OCI-LY7 (cell line): ENCODE results near the gene LPAR1. TPM values are rescaled to one million over a fixed set of nuclear protein-coding genes. Genes with fewer than 3 reads are reported as not detected.

Experiments used
- BruUV-seq: library from RNA; stranded (reverse); fragments of 400-500 nt; replicated peaks from 2 replicates; lab custom pipeline; 2021; lab: Mats Ljungman, UMichigan
- CTCF ChIA-PET: fragments of 300-600 bp; sonication (Branson Sonifier 250); formaldehyde crosslinking; loops from one replicate; lab custom pipeline; 2022; ENCODE audit warnings: antibody characterized with exemption; ENCODE audit not compliant: unreplicated experiment; lab: Charles Lee
- POLR2A ChIA-PET: fragments of 300-600 bp; sonication (Branson Sonifier 250); formaldehyde crosslinking; loops from one replicate; lab custom pipeline; 2022; ENCODE audit warnings: antibody characterized with exemption; lab: Charles Lee
- DNase-seq: peaks from one replicate; pipeline ENCODE4 v3.0.0-alpha.2; 2015; ENCODE audit warnings: low spot score
- H2AFZ ChIP-seq: fragments of 200-600 bp; sonication (generic), shearing (Covaris generic); 2 replicates; pipeline ENCODE4 v1.6.1; 2014; ENCODE audit warnings: mild to moderate bottlenecking, antibody characterized with exemption, low read length, moderate library complexity
- H3K27ac ChIP-seq: fragments of 200-600 bp; sonication (generic); 2 replicates; pipeline ENCODE4 v1.5.1; 2014; ENCODE audit warnings: mixed run types, low read depth, mild to moderate bottlenecking, moderate library complexity, low read length, inconsistent platforms; ENCODE audit not compliant: poor library complexity, severe bottlenecking
- H3K36me3 ChIP-seq: fragments of 200-600 bp; sonication (generic); 2 replicates; pipeline ENCODE4 v1.6.1; 2014; ENCODE audit warnings: mild to moderate bottlenecking, antibody characterized with exemption, low read length, moderate library complexity, mixed read lengths; ENCODE audit not compliant: insufficient read depth
- H3K4me1 ChIP-seq: fragments of 200-600 bp; sonication (generic); 2 replicates; pipeline ENCODE4 v1.5.1; 2014; ENCODE audit warnings: mild to moderate bottlenecking, low read length; ENCODE audit not compliant: insufficient read depth, poor library complexity, severe bottlenecking
- H3K4me2 ChIP-seq: fragments of 200-600 bp; sonication (generic); 2 replicates; pipeline ENCODE4 v1.6.1; 2014; ENCODE audit warnings: mild to moderate bottlenecking, low read length
- H3K4me3 ChIP-seq: fragments of 200-600 bp; sonication (generic); 2 replicates; pipeline ENCODE4 v1.5.1; 2014; ENCODE audit warnings: mild to moderate bottlenecking, low read depth, low read length; ENCODE audit not compliant: poor library complexity, severe bottlenecking
- H3K79me2 ChIP-seq: fragments of 200-600 bp; sonication (generic); 2 replicates; pipeline ENCODE4 v1.6.1; 2016; ENCODE audit warnings: low read depth, mild to moderate bottlenecking, low read length, moderate library complexity, mixed read lengths; ENCODE audit not compliant: insufficient read depth
- H3K9me2 ChIP-seq: fragments of 200-600 bp; sonication (generic); 2 replicates; pipeline ENCODE4 v1.6.1; 2016; ENCODE audit warnings: mild to moderate bottlenecking, low read length, mixed read lengths; ENCODE audit not compliant: insufficient read depth
- H3K9me3 ChIP-seq: fragments of 200-600 bp; sonication (generic); 2 replicates; pipeline ENCODE4 v1.6.1; 2014; ENCODE audit warnings: mild to moderate bottlenecking, mixed run types, low read length, mixed read lengths
- H4K20me1 ChIP-seq: fragments of 200-600 bp; sonication (generic); 2 replicates; pipeline ENCODE4 v1.6.1; 2014; ENCODE audit warnings: mild to moderate bottlenecking, antibody characterized with exemption, low read length, moderate library complexity, mixed read lengths; ENCODE audit not compliant: insufficient read depth
- CTCF ChIP-seq: fragments of 200-600 bp; sonication (generic); conservative IDR thresholded peaks from 2 replicates; pipeline ENCODE4 v1.5.1; 2014; ENCODE audit warnings: mild to moderate bottlenecking, antibody characterized with exemption, low read length, moderate library complexity, mixed read lengths
- EZH2phosphoT487 ChIP-seq: fragments of 200-600 bp; sonication (generic); IDR thresholded peaks from 2 replicates; pipeline ENCODE4 v1.6.1; 2018; ENCODE audit warnings: low read depth, borderline replicate concordance, mild to moderate bottlenecking, mixed run types, antibody characterized with exemption, low read length, moderate library complexity, mixed read lengths
- intact Hi-C: fragments of 100-400 bp; cut with micrococcal nuclease; formaldehyde crosslinking; loops from one replicate; pipeline ENCODE4 v1.10.0; 2022; ENCODE audit not compliant: unreplicated experiment
- total RNA-seq, 2 experiments: library from RNA; depleted of rRNA in 1 of 2; stranded (reverse); fragments of >200 nt in 1 of 2; shearing (Covaris generic) in 1 of 2; gene quantifications; 2 replicates each; pipeline ENCODE4 v1.2.3, GENCODE V29; 2014 to 2022

LPAR1 gene
- total RNA-seq, 2 experiments from 2014 or later = not detected

- H3K4me2 ChIP-seq = no peak overlapping the region
Measured at GRCh38 chr9:110887276-110887675, 151.0 kb downstream of the LPAR1 start.

GRCh38 chr9:110886832-110887231, 151.4 kb downstream of the LPAR1 start:
- TF ChIP-seq EZH2phosphoT487 = no peak
- Histone ChIP-seq H3K4me3 (no peak overlapping the region), H3K4me1 (no peaks in the 10 kb centered on the region), H3K9me2 (no peaks in the 10 kb centered on the region), H2AFZ (no peak overlapping the region), H3K27ac (no peak overlapping the region), H3K9me3 (no peaks in the 10 kb centered on the region), H3K36me3 (no peaks in the 10 kb centered on the region), H3K4me2 (no peak overlapping the region), H4K20me1 (no peaks in the 10 kb centered on the region), H3K79me2 (no peaks in the 10 kb centered on the region)
- intact Hi-C loops = no loop called here
- BruUV-seq = no TSS peak
- POLR2A ChIA-PET = no interaction called here
- DNase-seq = no peak
- CTCF ChIA-PET = no interaction called here

More at GRCh38 chr9:110887276-110887675, 151.0 kb downstream of the LPAR1 start:
- no peak for DNase-seq
- CTCF ChIA-PET = no interaction called here
- H4K20me1 ChIP-seq = no peaks in the 10 kb centered on the region
- no peaks in the 10 kb centered on the region for H3K79me2 ChIP-seq
- H3K27ac ChIP-seq = no peak overlapping the region
- no peaks in the 10 kb centered on the region for H3K4me1 ChIP-seq
- H3K9me3 ChIP-seq = no peaks in the 10 kb centered on the region
- H3K4me3 ChIP-seq = no peak overlapping the region
- no peaks in the 10 kb centered on the region for H3K36me3 ChIP-seq
- no TSS peak for BruUV-seq
- H3K9me2 ChIP-seq = no peaks in the 10 kb centered on the region
- intact Hi-C loops = no loop called here
- H2AFZ ChIP-seq = no peak overlapping the region
- TF ChIP-seq EZH2phosphoT487 = no peak
- TF ChIP-seq CTCF = no peak
- POLR2A ChIA-PET = no interaction called here

GRCh38 chr9:110880189-110880588, 158.1 kb downstream of the LPAR1 start:
- no peak for TF ChIP-seq CTCF
- no peak for TF ChIP-seq EZH2phosphoT487
- H3K9me3 ChIP-seq = no peaks in the 10 kb centered on the region
- no peak overlapping the region for H2AFZ ChIP-seq
- no peak for DNase-seq
- H3K27ac ChIP-seq = no peak overlapping the region
- BruUV-seq = no TSS peak
- no peak overlapping the region for H3K4me2 ChIP-seq
- no peaks in the 10 kb centered on the region for H3K79me2 ChIP-seq
- intact Hi-C loops = no loop called here
- no peak overlapping the region for H3K4me3 ChIP-seq
- POLR2A ChIA-PET = no interaction called here
- H3K9me2 ChIP-seq = no peaks in the 10 kb centered on the region
- H3K36me3 ChIP-seq = no peaks in the 10 kb centered on the region
- H4K20me1 ChIP-seq = no peaks in the 10 kb centered on the region
- no peaks in the 10 kb centered on the region for H3K4me1 ChIP-seq
- CTCF ChIA-PET = no interaction called here
